Hepatocyte (in vitro differentiated cells): ENCODE results near the gene HCST.

Experiments used
- CTCF ChIP-seq: fragments of 200-600 bp; sonication (generic); IDR thresholded peaks from 2 replicates; pipeline ENCODE4 v1.5.1; 2016; ENCODE audit warnings: antibody characterized with exemption, mild to moderate bottlenecking; ENCODE audit not compliant: poor library complexity
- EZH2phosphoT487 ChIP-seq: fragments of 200-600 bp; sonication (generic); IDR thresholded peaks from one replicate; pipeline ENCODE4 v1.6.1; 2018; ENCODE audit warnings: antibody characterized with exemption, mild to moderate bottlenecking, low read depth, moderate library complexity; ENCODE audit not compliant: unreplicated experiment, severe bottlenecking

- TF ChIP-seq CTCF: no peak
- TF ChIP-seq EZH2phosphoT487: no peak
Observed at GRCh38 chr19:35872180-35872579, 30.1 kb upstream of the HCST start.
